ENCODE measurements around the gene PGAP2. TPM values are rescaled to one million over a fixed set of nuclear protein-coding genes. Genes with fewer than 3 reads are reported as not detected.

PGAP2 gene
- total and polyA plus RNA-seq, 2 experiments from 2014 or later: 39.3 to 43.2 TPM

GRCh38 chr11:3764266-3764665 lies 44.1 kb upstream of the PGAP2 start:
- H3K27ac Mint-ChIP-seq: no peak overlapping the region
- DNase-seq (ENCODE audit: low spot score): no peak
- peaks cover 12% of the 10 kb centered on the region for H4K20me1 ChIP-seq (replicated peaks; ENCODE audit: insufficient read depth)
- H3K79me2 ChIP-seq (replicated peaks; ENCODE audit: insufficient read depth): no peaks in the 10 kb centered on the region; the same call in none of the 2 replicates
- H3K4me1 ChIP-seq (ENCODE audit: insufficient read depth): no peaks in the 10 kb centered on the region
- H3K9me2 ChIP-seq (ENCODE audit: insufficient read depth): no peaks in the 10 kb centered on the region
- no peaks in the 10 kb centered on the region for H3K27me3 ChIP-seq (ENCODE audit: insufficient read depth)
- no peak overlapping the region for H3K4me2 ChIP-seq
- H3K4me3 ChIP-seq: no peak overlapping the region
- H3K4me3 Mint-ChIP-seq: no peak overlapping the region
- no peak overlapping the region for H2AFZ ChIP-seq
- ATAC-seq: no peak
- no peak for TF ChIP-seq EZH2phosphoT487 (IDR thresholded peaks at IDR 0.05; ENCODE audit: unreplicated experiment)
- TF ChIP-seq, protein P1, sequence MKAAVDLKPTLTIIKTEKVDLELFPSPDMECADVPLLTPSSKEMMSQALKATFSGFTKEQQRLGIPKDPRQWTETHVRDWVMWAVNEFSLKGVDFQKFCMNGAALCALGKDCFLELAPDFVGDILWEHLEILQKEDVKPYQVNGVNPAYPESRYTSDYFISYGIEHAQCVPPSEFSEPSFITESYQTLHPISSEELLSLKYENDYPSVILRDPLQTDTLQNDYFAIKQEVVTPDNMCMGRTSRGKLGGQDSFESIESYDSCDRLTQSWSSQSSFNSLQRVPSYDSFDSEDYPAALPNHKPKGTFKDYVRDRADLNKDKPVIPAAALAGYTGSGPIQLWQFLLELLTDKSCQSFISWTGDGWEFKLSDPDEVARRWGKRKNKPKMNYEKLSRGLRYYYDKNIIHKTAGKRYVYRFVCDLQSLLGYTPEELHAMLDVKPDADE (IDR thresholded peaks at IDR 0.05): no peak
- no peak for TF ChIP-seq JUNB (IDR thresholded peaks at IDR 0.05; ENCODE audit: unreplicated experiment)
- TF ChIP-seq EZH2 (IDR thresholded peaks at IDR 0.05; ENCODE audit: low read depth, unreplicated experiment): no peak
- TF ChIP-seq CREB1 (CRISPR knock-in tag; IDR thresholded peaks at IDR 0.05; ENCODE audit: low read depth): no peak
- no peak for TF ChIP-seq POLR2AphosphoS5 (IDR thresholded peaks at IDR 0.05; ENCODE audit: low read depth)
- TF ChIP-seq ZNF331 (CRISPR knock-in tag; IDR thresholded peaks at IDR 0.05; ENCODE audit: low read depth): no peak
- TF ChIP-seq CTCF (conservative IDR thresholded peaks at IDR 0.05; ENCODE audit: low read depth in 2 of 2): no peak
- TF ChIP-seq STAT1 (IDR thresholded peaks at IDR 0.05; ENCODE audit: unreplicated experiment): no peak
- TF ChIP-seq, protein P2, sequence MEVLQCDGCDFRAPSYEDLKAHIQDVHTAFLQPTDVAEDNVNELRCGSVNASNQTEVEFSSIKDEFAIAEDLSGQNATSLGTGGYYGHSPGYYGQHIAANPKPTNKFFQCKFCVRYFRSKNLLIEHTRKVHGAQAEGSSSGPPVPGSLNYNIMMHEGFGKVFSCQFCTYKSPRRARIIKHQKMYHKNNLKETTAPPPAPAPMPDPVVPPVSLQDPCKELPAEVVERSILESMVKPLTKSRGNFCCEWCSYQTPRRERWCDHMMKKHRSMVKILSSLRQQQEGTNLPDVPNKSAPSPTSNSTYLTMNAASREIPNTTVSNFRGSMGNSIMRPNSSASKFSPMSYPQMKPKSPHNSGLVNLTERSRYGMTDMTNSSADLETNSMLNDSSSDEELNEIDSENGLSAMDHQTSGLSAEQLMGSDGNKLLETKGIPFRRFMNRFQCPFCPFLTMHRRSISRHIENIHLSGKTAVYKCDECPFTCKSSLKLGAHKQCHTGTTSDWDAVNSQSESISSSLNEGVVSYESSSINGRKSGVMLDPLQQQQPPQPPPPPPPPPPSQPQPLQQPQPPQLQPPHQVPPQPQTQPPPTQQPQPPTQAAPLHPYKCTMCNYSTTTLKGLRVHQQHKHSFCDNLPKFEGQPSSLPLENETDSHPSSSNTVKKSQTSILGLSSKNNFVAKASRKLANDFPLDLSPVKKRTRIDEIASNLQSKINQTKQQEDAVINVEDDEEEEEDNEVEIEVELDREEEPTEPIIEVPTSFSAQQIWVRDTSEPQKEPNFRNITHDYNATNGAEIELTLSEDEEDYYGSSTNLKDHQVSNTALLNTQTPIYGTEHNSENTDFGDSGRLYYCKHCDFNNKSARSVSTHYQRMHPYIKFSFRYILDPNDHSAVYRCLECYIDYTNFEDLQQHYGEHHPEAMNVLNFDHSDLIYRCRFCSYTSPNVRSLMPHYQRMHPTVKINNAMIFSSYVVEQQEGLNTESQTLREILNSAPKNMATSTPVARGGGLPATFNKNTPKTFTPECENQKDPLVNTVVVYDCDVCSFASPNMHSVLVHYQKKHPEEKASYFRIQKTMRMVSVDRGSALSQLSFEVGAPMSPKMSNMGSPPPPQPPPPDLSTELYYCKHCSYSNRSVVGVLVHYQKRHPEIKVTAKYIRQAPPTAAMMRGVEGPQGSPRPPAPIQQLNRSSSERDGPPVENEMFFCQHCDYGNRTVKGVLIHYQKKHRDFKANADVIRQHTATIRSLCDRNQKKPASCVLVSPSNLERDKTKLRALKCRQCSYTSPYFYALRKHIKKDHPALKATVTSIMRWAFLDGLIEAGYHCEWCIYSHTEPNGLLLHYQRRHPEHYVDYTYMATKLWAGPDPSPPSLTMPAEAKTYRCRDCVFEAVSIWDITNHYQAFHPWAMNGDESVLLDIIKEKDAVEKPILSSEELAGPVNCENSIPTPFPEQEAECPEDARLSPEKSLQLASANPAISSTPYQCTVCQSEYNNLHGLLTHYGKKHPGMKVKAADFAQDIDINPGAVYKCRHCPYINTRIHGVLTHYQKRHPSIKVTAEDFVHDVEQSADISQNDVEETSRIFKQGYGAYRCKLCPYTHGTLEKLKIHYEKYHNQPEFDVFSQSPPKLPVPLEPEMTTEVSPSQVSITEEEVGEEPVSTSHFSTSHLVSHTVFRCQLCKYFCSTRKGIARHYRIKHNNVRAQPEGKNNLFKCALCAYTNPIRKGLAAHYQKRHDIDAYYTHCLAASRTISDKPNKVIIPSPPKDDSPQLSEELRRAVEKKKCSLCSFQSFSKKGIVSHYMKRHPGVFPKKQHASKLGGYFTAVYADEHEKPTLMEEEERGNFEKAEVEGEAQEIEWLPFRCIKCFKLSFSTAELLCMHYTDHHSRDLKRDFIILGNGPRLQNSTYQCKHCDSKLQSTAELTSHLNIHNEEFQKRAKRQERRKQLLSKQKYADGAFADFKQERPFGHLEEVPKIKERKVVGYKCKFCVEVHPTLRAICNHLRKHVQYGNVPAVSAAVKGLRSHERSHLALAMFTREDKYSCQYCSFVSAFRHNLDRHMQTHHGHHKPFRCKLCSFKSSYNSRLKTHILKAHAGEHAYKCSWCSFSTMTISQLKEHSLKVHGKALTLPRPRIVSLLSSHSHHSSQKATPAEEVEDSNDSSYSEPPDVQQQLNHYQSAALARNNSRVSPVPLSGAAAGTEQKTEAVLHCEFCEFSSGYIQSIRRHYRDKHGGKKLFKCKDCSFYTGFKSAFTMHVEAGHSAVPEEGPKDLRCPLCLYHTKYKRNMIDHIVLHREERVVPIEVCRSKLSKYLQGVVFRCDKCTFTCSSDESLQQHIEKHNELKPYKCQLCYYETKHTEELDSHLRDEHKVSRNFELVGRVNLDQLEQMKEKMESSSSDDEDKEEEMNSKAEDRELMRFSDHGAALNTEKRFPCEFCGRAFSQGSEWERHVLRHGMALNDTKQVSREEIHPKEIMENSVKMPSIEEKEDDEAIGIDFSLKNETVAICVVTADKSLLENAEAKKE (CRISPR knock-in tag; IDR thresholded peaks at IDR 0.05): no peak
- TF ChIP-seq NANOG (IDR thresholded peaks at IDR 0.05; ENCODE audit: borderline replicate concordance): no peak
- TF ChIP-seq ZNF114 (CRISPR knock-in tag; IDR thresholded peaks at IDR 0.05): no peak
- TF ChIP-seq REST (IDR thresholded peaks at IDR 0.05; ENCODE audit: unreplicated experiment): no peak
- peaks cover 91% of the 10 kb centered on the region for H3K36me3 Mint-ChIP-seq (ENCODE audit: low read depth)
- no peaks in the 10 kb centered on the region for H3K9me3 Mint-ChIP-seq
- peaks cover 89% of the 10 kb centered on the region for H3K36me3 ChIP-seq (ENCODE audit: insufficient read depth)
- H3K27ac ChIP-seq (ENCODE audit: low read depth): no peak overlapping the region
- H3K4me1 Mint-ChIP-seq: no peaks in the 10 kb centered on the region
- H3F3A ChIP-seq (replicated peaks; ENCODE audit: low read depth): 0 out of 2 replicates have a peak, but pooled peaks cover 4% of the 10 kb centered on the region
- no peaks in the 10 kb centered on the region for H3K27me3 Mint-ChIP-seq (ENCODE audit: insufficient read depth, low read depth, poor library complexity)
